Liver (tissue), 9 donors: Measurements from ENCODE around the gene KCNG3. TPM values are rescaled to one million over a fixed set of nuclear protein-coding genes. Genes with fewer than 3 reads are reported as not detected.

ENCODE experiments used
- DNase-seq: peaks from one replicate; pipeline ENCODE4 v3.0.0-alpha.2; 2017; ENCODE audit warnings: low spot score
- H3K27ac ChIP-seq, 2 donors: one replicate each; pipeline ENCODE4 v1.7.0; 2013; ENCODE audit warnings: inconsistent platforms in 2 of 2, low read length in 2 of 2, control low read depth in 1 of 2, low read depth in 1 of 2, mild to moderate bottlenecking in 1 of 2
- H3K27me3 ChIP-seq, 4 donors: one replicate each; pipeline versions ENCODE4 v1.6.1 to v1.7.0; 2013; ENCODE audit warnings: low read length in 3 of 4, inconsistent platforms in 1 of 4, mild to moderate bottlenecking in 1 of 4, moderate library complexity in 1 of 4; ENCODE audit not compliant: control insufficient read depth in 4 of 4, insufficient read depth in 4 of 4
- H3K36me3 ChIP-seq, 4 donors: one replicate each; pipeline versions ENCODE4 v1.6.1 to v1.7.0; 2013; ENCODE audit warnings: low read length in 3 of 4, mild to moderate bottlenecking in 3 of 4, low read depth in 1 of 4, moderate library complexity in 1 of 4; ENCODE audit not compliant: control insufficient read depth in 4 of 4, insufficient read depth in 3 of 4
- H3K4me1 ChIP-seq, 4 donors: one replicate each; pipeline versions ENCODE4 v1.6.1 to v1.7.0; 2013; ENCODE audit warnings: low read length in 3 of 4, mild to moderate bottlenecking in 3 of 4, moderate library complexity in 1 of 4; ENCODE audit not compliant: control insufficient read depth in 4 of 4, insufficient read depth in 4 of 4
- H3K4me3 ChIP-seq, 3 donors: one replicate each; pipeline versions ENCODE4 v1.6.1 to v1.7.0; 2013; ENCODE audit warnings: low read length in 3 of 3, control low read depth in 1 of 3, low read depth in 1 of 3, mild to moderate bottlenecking in 1 of 3
- H3K9ac ChIP-seq, 2 donors: one replicate each; pipeline ENCODE4 v1.7.0; 2013; ENCODE audit warnings: low read length in 2 of 2, mild to moderate bottlenecking in 2 of 2, moderate library complexity in 2 of 2, control low read depth in 1 of 2, low read depth in 1 of 2
- H3K9me3 ChIP-seq, 4 donors: one replicate each; pipeline versions ENCODE4 v1.6.1 to v1.7.0; 2013; ENCODE audit warnings: low read length in 3 of 4; ENCODE audit not compliant: control insufficient read depth in 4 of 4
- EGR1 ChIP-seq, 2 donors: IDR thresholded peaks; 2 replicates each; pipeline ENCODE4 v1.6.1; 2016 to 2018; ENCODE audit warnings: antibody characterized with exemption in 2 of 2, low read depth in 2 of 2
- FOXA1 ChIP-seq: IDR thresholded peaks from 2 replicates; pipeline ENCODE4 v1.6.1; 2016; ENCODE audit warnings: antibody characterized with exemption
- FOXA2 ChIP-seq: IDR thresholded peaks from 2 replicates; pipeline ENCODE4 v1.6.1; 2016; ENCODE audit warnings: antibody characterized with exemption
- GABPA ChIP-seq, 2 donors: IDR thresholded peaks in 1 of 2; conservative IDR thresholded peaks in 1 of 2; 2 replicates each; pipeline ENCODE4 v1.6.1; 2016; ENCODE audit warnings: antibody characterized with exemption in 2 of 2, mild to moderate bottlenecking in 1 of 2, moderate library complexity in 1 of 2
- HNF4A ChIP-seq, 2 donors: conservative IDR thresholded peaks; 2 replicates each; pipeline ENCODE4 v1.6.1; 2016; ENCODE audit warnings: antibody characterized with exemption in 2 of 2, mild to moderate bottlenecking in 2 of 2
- JUND ChIP-seq, 2 donors: IDR thresholded peaks; 2 replicates each; pipeline ENCODE4 v1.6.1; 2016; ENCODE audit warnings: antibody characterized with exemption in 2 of 2
- MAX ChIP-seq: IDR thresholded peaks from 2 replicates; pipeline ENCODE4 v1.6.1; 2016; ENCODE audit warnings: antibody characterized with exemption
- NR2F2 ChIP-seq: IDR thresholded peaks from 2 replicates; pipeline ENCODE4 v1.6.1; 2016; ENCODE audit warnings: antibody characterized with exemption
- RAD21 ChIP-seq, 2 donors: IDR thresholded peaks; 2 replicates each; pipeline ENCODE4 v1.6.1; 2016; ENCODE audit warnings: antibody characterized with exemption in 2 of 2, mild to moderate bottlenecking in 2 of 2
- REST ChIP-seq: IDR thresholded peaks from 2 replicates; pipeline ENCODE4 v1.6.1; 2016; ENCODE audit warnings: antibody characterized with exemption, mild to moderate bottlenecking
- RXRA ChIP-seq, 2 donors: IDR thresholded peaks; 2 replicates each; pipeline ENCODE4 v1.6.1; 2017 to 2018; ENCODE audit warnings: antibody characterized with exemption in 2 of 2, mild to moderate bottlenecking in 1 of 2
- SP1 ChIP-seq: IDR thresholded peaks from 2 replicates; pipeline ENCODE4 v1.6.1; 2018; ENCODE audit warnings: antibody characterized with exemption, mild to moderate bottlenecking
- TAF1 ChIP-seq: conservative IDR thresholded peaks from 2 replicates; pipeline ENCODE4 v1.6.1; 2016; ENCODE audit warnings: antibody characterized with exemption, mild to moderate bottlenecking
- YY1 ChIP-seq: IDR thresholded peaks from 2 replicates; pipeline ENCODE4 v1.6.1; 2016; ENCODE audit warnings: antibody characterized with exemption, mild to moderate bottlenecking
- ZBTB33 ChIP-seq: IDR thresholded peaks from 2 replicates; pipeline ENCODE4 v1.6.1; 2016; ENCODE audit warnings: antibody characterized with exemption
- WGBS: extraction: QIAGEN DNeasy Blood & Tissue Kit; methylation state at CpG from one replicate; pipeline ENCODE4 v1.1.7; 2013; 5-methylcytosine and 5-hydroxymethylcytosine counted together
- polyA plus RNA-seq, 2 donors: library from polyadenylated mRNA; stranded (reverse) in 1 of 2; unstranded in 1 of 2; fragments of 200-250 nt in 1 of 2; fragments of >200 nt in 1 of 2; fragmentation: Nextera tagmentation in 1 of 2; extraction: Ambion mirVana in 1 of 2; gene quantifications; one replicate each; pipeline versions ENCODE4 v1.2.1 to v1.2.3, GENCODE V29; 2013 to 2015
- total RNA-seq, 2 donors: library from RNA; depleted of rRNA; stranded (reverse); fragments of >200 nt; gene quantifications; one replicate each; pipeline ENCODE4 v1.2.3, GENCODE V29; 2014
- donor health status: healthy.
- donor health status: healthy.
- donor health status: healthy.
- donor health status: healthy.
- donor health status: healthy.

KCNG3 gene
- total and polyA plus RNA-seq, 4 donors, result not detected

GRCh38 chr2:42542871-42543270 is 49.1 kb upstream of the KCNG3 start:
- Histone ChIP-seq H3K9ac (no peak overlapping the region), H3K4me1 (no peaks in the 10 kb centered on the region), H3K27ac (no peak overlapping the region), H3K9me3 (no peaks in the 10 kb centered on the region), H3K27me3 (no peaks in the 10 kb centered on the region), H3K36me3 (no peaks in the 10 kb centered on the region), H3K4me3 (no peak overlapping the region)
- WGBS, result 92% methylated on average over 4 of the region's 4 CpGs
- TF ChIP-seq JUND (IDR thresholded peaks at IDR 0.05) (no peak), RXRA (IDR thresholded peaks at IDR 0.05) (no peak), GABPA (IDR thresholded peaks at IDR 0.05 in 1 of 2, conservative IDR thresholded peaks at IDR 0.05 in 1 of 2) (no peak), YY1 (no peak)
- no peak for DNase-seq

GRCh38 chr2:42537493-42537892 is 43.7 kb upstream of the KCNG3 start:
- H3K27ac ChIP-seq, result no peak overlapping the region
- no peak overlapping the region for H3K4me3 ChIP-seq
- H3K4me1 ChIP-seq, result no peaks in the 10 kb centered on the region
- no peaks in the 10 kb centered on the region for H3K36me3 ChIP-seq
- H3K9me3 ChIP-seq, result no peaks in the 10 kb centered on the region
- no peak for TF ChIP-seq EGR1 (IDR thresholded peaks at IDR 0.05; ENCODE audit: low read depth in 2 of 2)
- no peak for TF ChIP-seq REST
- TF ChIP-seq FOXA2, result no peak
- TF ChIP-seq GABPA (IDR thresholded peaks at IDR 0.05 in 1 of 2, conservative IDR thresholded peaks at IDR 0.05 in 1 of 2), result no peak
- TF ChIP-seq HNF4A (conservative IDR thresholded peaks at IDR 0.05), result no peak
- no peak for TF ChIP-seq RAD21 (IDR thresholded peaks at IDR 0.05)
- TF ChIP-seq NR2F2, result no peak
- TF ChIP-seq TAF1, result no peak
- no peak for TF ChIP-seq JUND (IDR thresholded peaks at IDR 0.05)
- TF ChIP-seq RXRA (IDR thresholded peaks at IDR 0.05), result no peak
- TF ChIP-seq YY1, result no peak
- TF ChIP-seq ZBTB33, result no peak
- 77% methylated on average over 3 of the region's 3 CpGs for WGBS
- DNase-seq, result no peak
- no peaks in the 10 kb centered on the region for H3K27me3 ChIP-seq
- H3K9ac ChIP-seq, result no peak overlapping the region

- WGBS, result 96% methylated on average over 4 of the region's 4 CpGs
- H3K27me3 ChIP-seq, result no peaks in the 10 kb centered on the region
- H3K9ac ChIP-seq, result no peak overlapping the region
- H3K27ac ChIP-seq, result no peak overlapping the region
- H3K4me3 ChIP-seq, result no peak overlapping the region
- H3K9me3 ChIP-seq, result no peaks in the 10 kb centered on the region
- no peaks in the 10 kb centered on the region for H3K36me3 ChIP-seq
- no peak for DNase-seq
- H3K4me1 ChIP-seq, result no peaks in the 10 kb centered on the region
- TF ChIP-seq ZBTB33, result no peak
- no peak for TF ChIP-seq MAX
- no peak for TF ChIP-seq NR2F2
- TF ChIP-seq FOXA1, result no peak
- no peak for TF ChIP-seq RXRA (IDR thresholded peaks at IDR 0.05)
- no peak for TF ChIP-seq GABPA (IDR thresholded peaks at IDR 0.05 in 1 of 2, conservative IDR thresholded peaks at IDR 0.05 in 1 of 2)
- TF ChIP-seq YY1, result no peak
- TF ChIP-seq HNF4A (conservative IDR thresholded peaks at IDR 0.05), result no peak
- no peak for TF ChIP-seq JUND (IDR thresholded peaks at IDR 0.05)
- TF ChIP-seq SP1, result no peak
- no peak for TF ChIP-seq REST
- no peak for TF ChIP-seq EGR1 (IDR thresholded peaks at IDR 0.05; ENCODE audit: low read depth in 2 of 2)
- TF ChIP-seq TAF1, result no peak
Measured at GRCh38 chr2:42532397-42532796, 38.6 kb upstream of the KCNG3 start.
